Erythroblast (primary cell): Measurements from ENCODE around the gene IVNS1ABP.
"Not testable (repeated sequence)": the region's sequence is repeated elsewhere in the genome, so short reads cannot be mapped to it uniquely, and the experiment has no call there.

Experiments used
- DNase-seq, 2 experiments: peaks; one replicate each; lab custom pipeline; 2025; lab: John Stamatoyannopoulos, UW
- GATA1 ChIP-seq: IDR thresholded peaks from 2 replicates; pipeline ENCODE4 v1.6.1; 2011; ENCODE audit warnings: low read depth, mild to moderate bottlenecking, control low read depth, low read length, moderate library complexity
- POLR2A ChIP-seq: IDR thresholded peaks from 2 replicates; pipeline ENCODE4 v1.6.1; 2011; ENCODE audit warnings: mild to moderate bottlenecking, low read length

Gene IVNS1ABP

GRCh38 chr1:185345913-185346720 lies 29.1 kb upstream of the IVNS1ABP start:
- TF ChIP-seq POLR2A (no peak), GATA1 (no peak)
- no peak for DNase-seq

DNA sequence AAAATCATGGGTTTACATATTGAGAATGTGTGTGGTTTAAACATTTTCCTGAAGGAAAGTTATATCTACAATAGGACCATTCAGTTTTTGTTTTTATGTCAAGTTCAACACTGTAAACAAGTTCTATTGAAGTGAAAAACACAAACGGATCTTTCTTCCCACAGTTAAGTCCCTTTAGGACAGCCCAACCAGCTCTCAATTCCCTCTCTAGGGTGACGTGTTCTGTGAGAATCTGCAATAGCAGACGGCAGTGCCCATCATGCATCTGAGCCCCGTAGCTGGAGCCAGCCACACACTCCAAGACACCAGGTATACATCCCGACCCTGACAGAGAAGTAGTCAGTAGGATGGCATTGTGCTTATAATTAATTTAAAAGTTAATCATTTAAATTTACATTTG lies 26.3 kb upstream of the IVNS1ABP start:
- TF ChIP-seq GATA1 (no peak), POLR2A (no peak)
- DNase-seq: no peak

- no peak for TF ChIP-seq POLR2A
- no peak for TF ChIP-seq GATA1
- DNase-seq: no peak
These were observed 25.7 kb upstream of the IVNS1ABP start for GRCh38 chr1:185342672-185343259.

DNA sequence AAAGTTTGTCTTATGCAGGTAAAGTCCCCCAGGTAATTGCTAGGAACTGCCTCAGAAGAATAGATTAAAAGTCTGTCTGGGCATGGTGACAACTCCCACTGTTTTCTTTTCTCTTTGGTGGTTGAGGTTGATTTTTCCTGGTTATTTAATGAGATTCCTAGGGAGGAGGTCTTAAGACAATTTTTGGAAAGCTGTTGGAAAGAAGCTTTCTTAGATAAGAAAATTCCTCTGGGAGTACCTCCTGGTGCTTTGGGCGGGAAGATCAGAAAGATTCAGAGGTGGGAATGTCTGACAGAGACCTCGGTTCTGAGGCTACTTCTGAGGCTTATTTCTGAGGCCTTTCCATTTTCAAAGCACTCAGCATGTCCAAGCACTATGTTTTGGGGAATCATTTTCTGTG lies 25.0 kb upstream of the IVNS1ABP start:
- TF ChIP-seq POLR2A (no peak), GATA1 (no peak)
- no peak for DNase-seq

- TF ChIP-seq GATA1: no peak
- TF ChIP-seq POLR2A: no peak
These were observed 24.2 kb upstream of the IVNS1ABP start for GRCh38 chr1:185341196-185341781.

DNA sequence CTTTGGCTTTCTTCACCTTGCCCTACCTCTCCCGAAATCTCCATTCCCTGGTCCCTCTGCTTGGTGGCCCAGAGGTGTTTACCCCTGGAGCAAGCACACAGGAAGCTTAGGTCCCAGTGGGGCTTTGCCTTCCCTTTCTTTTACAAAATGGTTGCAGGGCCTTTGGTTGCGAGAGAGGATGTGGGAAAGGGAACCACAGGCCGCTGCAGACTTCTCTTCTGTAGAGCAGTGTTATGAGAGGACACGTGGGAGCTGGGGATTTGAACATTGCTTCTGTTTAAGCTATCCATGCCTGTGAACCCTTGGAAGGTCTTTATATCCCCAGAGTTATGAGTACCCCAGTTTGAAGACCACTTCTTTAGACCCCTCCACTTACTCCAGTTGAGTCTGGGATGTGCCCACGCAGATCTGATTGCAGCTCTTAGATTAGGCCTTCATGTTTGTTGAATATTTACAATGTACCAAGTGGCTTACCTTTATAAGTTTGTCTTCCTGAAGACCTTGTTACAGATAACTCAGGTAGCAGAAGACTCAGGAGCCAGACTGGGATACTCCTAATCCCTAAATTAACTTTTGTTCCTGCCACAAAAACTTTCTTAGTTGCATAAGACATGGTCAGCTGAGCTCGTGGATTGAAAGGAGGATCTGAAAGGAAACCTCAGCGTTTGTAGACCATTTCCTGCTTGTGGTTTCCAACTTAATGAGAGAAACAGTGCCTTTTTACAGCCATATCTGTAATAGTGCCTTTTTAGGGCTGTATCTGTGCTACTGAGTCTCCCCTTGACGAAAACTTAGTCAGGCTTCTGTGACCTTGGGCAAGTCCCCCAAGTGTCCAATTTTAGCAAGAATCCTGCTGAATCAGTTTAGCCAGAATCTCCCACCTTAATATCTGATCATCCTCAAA lies 21.9 kb upstream of the IVNS1ABP start:
- TF ChIP-seq POLR2A (no peak), GATA1 (no peak)
- DNase-seq: no peak

More at GRCh38 chr1:185341196-185341781, 24.2 kb upstream of the IVNS1ABP start:
- DNase-seq: no peak

DNA sequence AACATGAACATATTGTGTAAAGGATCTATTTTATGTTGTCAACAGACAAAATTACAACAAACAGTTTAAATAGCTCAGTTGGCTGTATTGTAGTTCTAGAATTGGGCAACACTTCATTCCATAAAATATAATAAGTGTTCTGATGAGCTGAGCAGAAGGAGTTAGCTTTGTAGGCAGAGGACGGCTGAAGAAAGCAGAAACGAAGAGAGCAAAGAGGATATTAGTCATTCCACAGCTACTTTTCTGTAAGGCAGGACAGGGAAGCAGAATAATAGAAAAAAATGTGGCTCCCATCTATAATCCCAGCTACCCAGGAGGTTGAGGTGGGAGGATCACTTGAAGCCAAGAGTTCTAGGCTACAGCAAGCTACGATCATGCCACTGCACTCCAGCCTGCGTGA lies 20.2 kb upstream of the IVNS1ABP start:
- TF ChIP-seq GATA1 (no peak), POLR2A (no peak)
- DNase-seq: no peak

- peak; percentile 46 to 51 for DNase-seq
- TF ChIP-seq POLR2A: no peak
- no peak for TF ChIP-seq GATA1
These were observed 17.1 kb upstream of the IVNS1ABP start for GRCh38 chr1:185334182-185334581.

DNA sequence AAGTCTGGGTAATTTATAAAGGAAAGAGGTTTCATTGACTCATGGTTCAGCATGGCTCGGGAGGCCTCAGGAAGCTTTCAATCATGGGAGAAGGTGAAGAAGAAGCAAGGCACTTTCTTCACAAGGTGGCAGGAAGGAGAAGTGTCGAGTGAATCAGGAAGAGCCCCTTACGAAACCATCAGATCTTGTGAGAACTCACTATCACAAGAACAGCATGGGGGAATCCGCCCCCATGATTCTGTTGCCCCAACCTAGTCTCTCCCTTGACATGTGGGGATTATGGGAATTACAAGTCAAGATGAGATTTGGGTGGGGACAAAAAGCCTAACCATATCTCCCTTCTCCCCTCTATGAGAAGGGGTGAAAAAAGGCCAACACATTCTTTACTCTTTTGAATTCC lies 11.2 kb upstream of the IVNS1ABP start:
- TF ChIP-seq POLR2A (no peak), GATA1 (no peak)
- DNase-seq: no peak

- TF ChIP-seq POLR2A: no peak
- TF ChIP-seq GATA1: no peak
- peak; percentile 40 to 56 for DNase-seq
These were observed 8.4 kb upstream of the IVNS1ABP start for GRCh38 chr1:185325413-185325812.

- TF ChIP-seq POLR2A (no peak), GATA1 (no peak)
- no peak for DNase-seq
These were observed 7.1 kb upstream of the IVNS1ABP start for GRCh38 chr1:185324118-185324517.

- DNase-seq: no peak
- TF ChIP-seq POLR2A (no peak), GATA1 (no peak)
These were observed 5.6 kb upstream of the IVNS1ABP start for GRCh38 chr1:185322636-185323035.

DNA sequence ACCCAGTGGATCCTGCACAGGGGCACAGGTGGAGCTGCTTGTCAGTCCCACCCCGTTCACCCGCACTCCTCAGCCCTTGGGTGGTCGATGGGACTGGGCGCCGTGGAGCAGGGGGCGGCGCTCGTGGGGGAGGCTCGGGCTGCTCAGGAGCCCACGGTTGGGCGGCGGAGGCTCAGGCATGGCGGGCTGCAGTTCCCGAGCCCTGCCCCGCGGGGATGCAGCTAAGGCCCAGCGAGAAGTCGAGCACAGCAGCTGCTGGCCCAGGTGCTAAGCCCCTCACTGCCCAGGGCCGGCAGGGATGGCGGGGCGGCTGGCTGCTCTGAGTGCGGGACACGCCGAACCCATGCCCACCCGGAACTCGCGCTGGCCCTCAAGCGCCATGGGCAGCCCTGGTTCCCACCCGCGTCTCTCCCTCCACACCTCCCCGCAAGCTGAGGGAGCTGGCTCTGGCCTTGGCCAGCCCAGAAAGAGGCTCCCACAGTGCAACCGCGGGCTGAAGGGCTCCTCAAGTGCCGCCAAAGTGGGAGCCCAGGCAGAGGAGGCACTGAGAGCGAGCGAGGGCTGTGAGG lies 4.7 kb upstream of the IVNS1ABP start:
- DNase-seq: not testable (repeated sequence)

DNA sequence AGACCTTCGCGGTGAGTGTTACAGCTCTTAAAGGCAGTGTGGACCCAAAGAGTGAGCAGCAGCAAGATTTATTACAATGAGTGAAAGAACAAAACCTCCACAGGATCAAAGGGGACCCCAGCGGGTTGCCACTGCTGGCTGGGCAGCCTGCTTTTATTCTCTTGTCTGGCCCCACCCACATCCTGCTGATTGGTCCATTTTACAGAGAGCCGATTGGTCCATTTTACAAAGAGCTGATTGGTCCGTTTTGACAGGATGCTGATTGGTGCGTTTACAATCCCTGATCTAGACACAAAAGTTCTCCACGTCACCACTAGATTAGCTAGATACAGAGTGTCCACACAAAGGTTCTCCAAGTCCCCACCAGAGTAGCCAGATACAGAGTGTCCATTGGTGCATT lies 4.1 kb upstream of the IVNS1ABP start:
- DNase-seq: peak in 1 of 2 experiments; percentile 8
